Mucosa of gallbladder (tissue), 1 donor: ENCODE results near the gene WDR48. TPM values are rescaled to one million over a fixed set of nuclear protein-coding genes. Genes with fewer than 3 reads are reported as not detected.

Source experiments
- DNase-seq: peaks from one replicate; pipeline ENCODE4 v3.0.0-alpha.2; 2020; ENCODE audit warnings: low spot score
- total RNA-seq: library from RNA; stranded (reverse); gene quantifications from one replicate; pipeline ENCODE4 v1.2.1, GENCODE V29; 2021
- donor health status: DM: no; HTN: no; CAD: no.

Gene WDR48
- total RNA-seq, 1 donor from 2014 or later = 45.6 TPM

GRCh38 chr3:39064646-39065045 lies 12.8 kb downstream of the WDR48 start:
- no peak for DNase-seq

- DNase-seq = no peak
Observed at GRCh38 chr3:39065197-39065596, 13.4 kb downstream of the WDR48 start.

GRCh38 chr3:39067286-39067685 lies 15.5 kb downstream of the WDR48 start:
- DNase-seq = no peak

GRCh38 chr3:39068556-39068955 lies 16.7 kb downstream of the WDR48 start:
- DNase-seq = no peak

- no peak for DNase-seq
Observed at GRCh38 chr3:39075910-39076309, 24.1 kb downstream of the WDR48 start.

GRCh38 chr3:39079530-39079929 lies 27.7 kb downstream of the WDR48 start:
- DNase-seq = no peak

GRCh38 chr3:39080026-39080425 lies 28.2 kb downstream of the WDR48 start:
- DNase-seq = no peak

GRCh38 chr3:39082666-39083313 lies 31.0 kb downstream of the WDR48 start:
- no peak for DNase-seq

- DNase-seq = no peak
Observed at GRCh38 chr3:39086144-39086543, 34.3 kb downstream of the WDR48 start.

GRCh38 chr3:39088456-39088855 lies 36.6 kb downstream of the WDR48 start:
- DNase-seq = no peak

- no peak for DNase-seq
Observed at GRCh38 chr3:39088889-39089288, 37.1 kb downstream of the WDR48 start.

- DNase-seq = no peak
Observed at GRCh38 chr3:39090922-39091321, 39.1 kb downstream of the WDR48 start.

- DNase-seq = no peak
Observed at GRCh38 chr3:39094851-39095677, 43.2 kb downstream of the WDR48 start.

GRCh38 chr3:39095778-39096177 lies 44.0 kb downstream of the WDR48 start:
- no peak for DNase-seq

- peak; percentile 25 for DNase-seq
Observed at GRCh38 chr3:39096775-39097174, 45.0 kb downstream of the WDR48 start.

- DNase-seq = no peak
Observed at GRCh38 chr3:39097716-39098472, 46.1 kb downstream of the WDR48 start.

- no peak for DNase-seq
Observed at GRCh38 chr3:39098473-39099000, 46.7 kb downstream of the WDR48 start.

- no peak for DNase-seq
Observed at GRCh38 chr3:39099242-39099641, 47.4 kb downstream of the WDR48 start.

GRCh38 chr3:39099738-39100499 lies 48.1 kb downstream of the WDR48 start:
- DNase-seq = no peak

- DNase-seq = no peak
Observed at GRCh38 chr3:39100500-39100886, 48.7 kb downstream of the WDR48 start.

GRCh38 chr3:39101022-39101689 lies 49.3 kb downstream of the WDR48 start:
- DNase-seq = no peak
